Epithelial cell of esophagus (primary cell): ENCODE measurements around the gene KRTAP10-11.

Source experiments
- DNase-seq: peaks from one replicate; pipeline ENCODE4 v3.0.0; 2010; ENCODE audit warnings: low read depth
- H3K4me3 ChIP-seq: 2 replicates; pipeline ENCODE4 v1.5.1; 2011; ENCODE audit warnings: mild to moderate bottlenecking, low read length, control low read depth
- TF ChIP-seq, protein P1 (sequence below): IDR thresholded peaks from 2 replicates; pipeline ENCODE4 v1.5.1; 2011; ENCODE audit warnings: low read depth, mild to moderate bottlenecking, low read length, control low read depth, inconsistent platforms; ENCODE audit not compliant: insufficient read depth; ENCODE audit errors: missing control alignments

Gene KRTAP10-11

DNA sequence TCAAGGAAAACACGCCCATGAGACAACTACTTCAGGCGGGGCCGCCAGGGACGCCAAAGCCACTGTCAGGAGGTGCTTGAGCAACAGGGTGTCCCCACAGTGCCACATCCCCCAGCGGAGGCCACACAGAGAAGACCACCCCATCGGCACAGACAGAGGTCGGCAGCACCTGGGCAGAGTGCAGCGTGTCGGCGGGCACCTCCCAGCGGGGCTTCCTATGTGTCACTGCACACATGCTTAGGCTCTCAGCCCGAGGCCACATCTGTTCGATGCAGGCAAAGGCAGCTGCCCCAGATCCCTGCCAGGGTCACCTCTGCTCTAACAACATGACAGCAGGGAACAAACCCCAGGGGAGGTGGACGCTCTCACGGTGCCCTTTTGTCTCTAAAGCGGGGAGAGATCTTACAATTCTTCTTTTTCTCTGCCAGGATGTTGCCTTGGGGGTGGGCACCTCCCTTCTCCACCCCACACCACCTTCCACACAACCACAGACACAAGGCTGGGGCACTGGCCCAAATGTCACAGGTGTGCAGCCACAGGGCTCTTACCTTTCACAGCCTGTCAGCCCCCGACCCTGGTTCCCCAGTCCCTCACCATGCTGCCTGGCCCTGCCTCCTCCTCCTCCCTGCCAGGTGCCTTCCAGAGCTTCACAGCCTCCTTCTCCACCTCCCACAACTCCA, 30.2 kb upstream of the KRTAP10-11 start:
- TF ChIP-seq, protein P1, sequence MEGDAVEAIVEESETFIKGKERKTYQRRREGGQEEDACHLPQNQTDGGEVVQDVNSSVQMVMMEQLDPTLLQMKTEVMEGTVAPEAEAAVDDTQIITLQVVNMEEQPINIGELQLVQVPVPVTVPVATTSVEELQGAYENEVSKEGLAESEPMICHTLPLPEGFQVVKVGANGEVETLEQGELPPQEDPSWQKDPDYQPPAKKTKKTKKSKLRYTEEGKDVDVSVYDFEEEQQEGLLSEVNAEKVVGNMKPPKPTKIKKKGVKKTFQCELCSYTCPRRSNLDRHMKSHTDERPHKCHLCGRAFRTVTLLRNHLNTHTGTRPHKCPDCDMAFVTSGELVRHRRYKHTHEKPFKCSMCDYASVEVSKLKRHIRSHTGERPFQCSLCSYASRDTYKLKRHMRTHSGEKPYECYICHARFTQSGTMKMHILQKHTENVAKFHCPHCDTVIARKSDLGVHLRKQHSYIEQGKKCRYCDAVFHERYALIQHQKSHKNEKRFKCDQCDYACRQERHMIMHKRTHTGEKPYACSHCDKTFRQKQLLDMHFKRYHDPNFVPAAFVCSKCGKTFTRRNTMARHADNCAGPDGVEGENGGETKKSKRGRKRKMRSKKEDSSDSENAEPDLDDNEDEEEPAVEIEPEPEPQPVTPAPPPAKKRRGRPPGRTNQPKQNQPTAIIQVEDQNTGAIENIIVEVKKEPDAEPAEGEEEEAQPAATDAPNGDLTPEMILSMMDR: no peak

DNA sequence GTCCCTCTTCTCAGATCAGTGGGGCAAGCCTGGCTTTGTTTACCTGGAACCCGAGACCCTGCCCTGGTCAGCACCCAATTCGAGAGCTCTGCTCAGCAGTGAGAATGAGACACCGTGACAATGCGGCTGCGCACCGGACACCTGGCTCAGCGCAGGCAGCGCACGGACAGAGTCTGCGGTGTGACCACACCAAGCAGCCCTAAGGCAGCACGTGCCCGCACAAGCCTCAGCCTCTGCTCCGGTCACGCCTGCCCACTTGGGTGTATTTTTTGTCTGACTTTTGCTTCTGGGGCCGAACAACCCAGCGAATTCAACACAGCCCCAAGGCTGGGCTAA, 29.7 kb upstream of the KRTAP10-11 start:
- TF ChIP-seq, protein P1: no peak
- no peak for DNase-seq
- H3K4me3 ChIP-seq: no peak overlapping the region

More for the DNA sequence above, 30.2 kb upstream of the KRTAP10-11 start:
- no peak overlapping the region for H3K4me3 ChIP-seq
- no peak for DNase-seq

DNA sequence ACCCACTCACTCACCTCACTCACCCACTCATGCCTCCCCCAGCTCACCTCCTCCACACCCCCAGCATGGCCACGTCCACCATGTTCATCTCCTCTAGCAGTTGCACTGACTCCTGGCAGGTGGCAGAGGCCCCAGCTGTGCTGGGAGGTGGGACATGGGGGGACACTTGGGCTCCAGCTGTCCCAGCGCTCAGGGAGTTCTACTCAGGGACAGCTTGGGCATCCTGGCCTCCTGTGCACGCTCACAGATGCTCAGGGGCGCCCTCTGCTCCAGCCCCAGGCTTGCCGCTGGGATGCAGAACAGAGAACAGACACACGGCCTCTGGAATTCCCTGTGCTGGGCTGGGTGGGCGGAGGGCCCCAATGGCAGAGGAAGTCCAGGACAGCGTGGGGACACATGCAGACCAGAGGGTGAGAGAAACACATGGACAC, 29.1 kb upstream of the KRTAP10-11 start:
- no peak for DNase-seq
- TF ChIP-seq, protein P1: no peak
- no peak overlapping the region for H3K4me3 ChIP-seq

DNA sequence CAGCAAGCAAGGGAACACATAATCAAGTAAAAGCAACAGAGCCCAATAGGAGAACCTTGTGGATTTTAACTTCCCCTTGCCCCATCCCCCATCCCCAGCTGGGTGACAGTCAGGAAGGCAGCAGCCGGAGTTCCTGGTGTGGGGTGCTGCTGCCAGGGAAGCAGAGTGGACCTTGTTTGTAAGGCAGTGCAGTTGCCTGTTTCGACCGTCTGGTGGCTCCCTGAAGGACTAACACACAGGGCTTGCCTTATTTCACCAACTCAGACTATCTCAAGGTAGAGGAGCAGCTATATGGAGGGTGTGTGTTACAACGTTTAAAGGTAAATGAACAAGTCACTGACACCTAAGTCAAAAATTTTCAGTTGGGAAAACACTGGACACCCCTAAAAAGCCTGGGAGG, 27.7 kb upstream of the KRTAP10-11 start:
- no peak for DNase-seq
- no peak overlapping the region for H3K4me3 ChIP-seq

DNA sequence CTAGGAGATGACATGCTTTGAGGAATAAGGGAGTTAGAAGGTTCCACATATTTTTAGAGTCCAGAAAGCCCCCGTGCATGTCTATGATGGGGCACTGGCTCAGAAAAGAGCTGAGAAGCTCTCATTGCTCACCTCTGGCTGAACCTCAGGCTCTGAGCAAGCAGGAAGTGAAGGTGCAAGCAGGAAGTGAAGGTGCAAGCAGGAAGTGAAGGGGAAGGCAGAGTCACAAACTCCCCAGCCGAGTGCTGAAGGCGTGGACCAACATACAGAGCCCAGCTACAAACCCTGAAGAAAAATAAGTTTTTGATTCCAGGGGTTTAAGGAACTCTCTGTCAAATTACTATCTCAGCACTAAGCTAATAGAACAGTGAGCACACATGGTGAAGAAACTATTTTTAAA, 27.3 kb upstream of the KRTAP10-11 start:
- TF ChIP-seq, protein P1: no peak
- no peak overlapping the region for H3K4me3 ChIP-seq
- DNase-seq: no peak

More for the DNA sequence above, 27.7 kb upstream of the KRTAP10-11 start:
- TF ChIP-seq, protein P1: no peak

DNA sequence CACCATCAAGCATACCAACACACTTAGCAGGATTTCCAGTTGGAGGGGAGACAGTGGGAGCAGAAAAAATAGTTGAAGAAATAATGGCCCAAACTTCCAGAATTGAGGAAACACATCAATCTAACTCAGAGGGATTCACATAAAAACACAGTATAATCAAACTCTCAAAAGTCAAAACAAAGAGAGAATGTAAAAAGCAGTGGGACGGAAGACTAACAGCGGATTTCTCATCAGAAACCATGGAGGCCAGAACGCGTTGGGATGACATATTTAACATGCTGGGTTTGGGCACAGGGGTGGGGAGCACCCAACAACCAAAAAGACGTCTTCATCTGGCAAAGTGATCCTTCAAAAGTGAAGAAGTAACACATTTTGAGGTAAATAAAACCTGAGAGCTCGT, 26.3 kb upstream of the KRTAP10-11 start:
- TF ChIP-seq, protein P1: no peak
- no peak overlapping the region for H3K4me3 ChIP-seq
- DNase-seq: no peak

DNA sequence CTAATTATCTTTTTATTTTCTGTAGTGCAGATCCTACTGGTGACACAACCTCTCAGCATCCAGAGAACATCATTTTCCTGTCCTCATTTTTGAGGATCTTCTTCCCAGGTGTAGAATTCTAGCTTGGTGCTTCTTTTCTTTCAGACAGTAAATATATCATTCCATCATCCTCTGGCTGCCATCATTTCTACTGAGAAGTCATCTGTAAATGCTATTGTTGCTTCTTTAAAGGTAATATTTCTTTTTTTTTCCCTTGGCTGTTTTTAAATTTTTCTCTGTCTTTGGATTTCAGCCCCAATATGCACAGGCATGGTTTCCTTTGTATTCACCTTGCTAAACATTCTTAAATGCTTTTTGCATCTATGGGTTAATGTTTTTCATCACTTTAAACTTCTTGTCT, 22.6 kb upstream of the KRTAP10-11 start:
- DNase-seq: no peak
- TF ChIP-seq, protein P1: no peak
- H3K4me3 ChIP-seq: no peak overlapping the region
